CD4-positive, alpha-beta T cell treated with Interleukin-17A for 1 hour (primary cell): ENCODE measurements around the gene NRXN2.
"Not testable (repeated sequence)": the region's sequence is repeated elsewhere in the genome, so short reads cannot be mapped to it uniquely, and the experiment has no call there.

ENCODE experiments used
- DNase-seq: peaks from one replicate; pipeline ENCODE4 v3.0.0-alpha.2; 2020

Gene NRXN2

GRCh38 chr11:64720167-64720566, 2.8 kb downstream of the NRXN2 start:
- DNase-seq, result no peak

GRCh38 chr11:64719406-64719805, 3.6 kb downstream of the NRXN2 start:
- DNase-seq, result no peak

GRCh38 chr11:64718780-64719124, 4.2 kb downstream of the NRXN2 start:
- no peak for DNase-seq

- DNase-seq, result no peak
Measured at GRCh38 chr11:64718084-64718779, 4.8 kb downstream of the NRXN2 start.

- no peak for DNase-seq
Measured at GRCh38 chr11:64717268-64717578, 5.8 kb downstream of the NRXN2 start.

GRCh38 chr11:64716473-64717267, 6.3 kb downstream of the NRXN2 start:
- DNase-seq, result no peak

GRCh38 chr11:64715756-64716472, 7.1 kb downstream of the NRXN2 start:
- no peak for DNase-seq

GRCh38 chr11:64715110-64715509, 7.9 kb downstream of the NRXN2 start:
- DNase-seq, result no peak

- no peak for DNase-seq
Measured at GRCh38 chr11:64714666-64715065, 8.3 kb downstream of the NRXN2 start.

GRCh38 chr11:64713781-64714363, 9.1 kb downstream of the NRXN2 start:
- DNase-seq, result no peak

- peak; percentile 11 for DNase-seq
Measured at GRCh38 chr11:64713016-64713707, 9.8 kb downstream of the NRXN2 start.

GRCh38 chr11:64712430-64713015, 10.5 kb downstream of the NRXN2 start:
- DNase-seq, result peak; percentile 13

GRCh38 chr11:64711956-64712362, 11.0 kb downstream of the NRXN2 start:
- DNase-seq, result no peak

- no peak for DNase-seq
Measured at GRCh38 chr11:64711138-64711955, 11.7 kb downstream of the NRXN2 start.

GRCh38 chr11:64710418-64711137, 12.4 kb downstream of the NRXN2 start:
- DNase-seq, result no peak

GRCh38 chr11:64705501-64705900, 17.5 kb downstream of the NRXN2 start:
- DNase-seq, result no peak

- no peak for DNase-seq
Measured at GRCh38 chr11:64703048-64703447, 19.9 kb downstream of the NRXN2 start.

GRCh38 chr11:64701956-64702355, 21.0 kb downstream of the NRXN2 start:
- DNase-seq, result not testable (repeated sequence)

- DNase-seq, result no peak
Measured at GRCh38 chr11:64698427-64698826, 24.6 kb downstream of the NRXN2 start.

GRCh38 chr11:64697663-64698375, 25.2 kb downstream of the NRXN2 start:
- no peak for DNase-seq
